HepG2 (cell line): ENCODE data around the gene ARHGEF3. TPM values are rescaled to one million over a fixed set of nuclear protein-coding genes. Genes with fewer than 3 reads are reported as not detected.

ENCODE experiments used
- AKNA ChIP-seq: sonication (generic); formaldehyde crosslinking; IDR thresholded peaks from 2 replicates; pipeline ENCODE4 v1.4.0; 2020; ENCODE audit warnings: missing genetic modification reagents, borderline replicate concordance
- CENPBD1 ChIP-seq: sonication (generic); formaldehyde crosslinking; IDR thresholded peaks from 2 replicates; pipeline ENCODE4 v1.8.0; 2022; ENCODE audit warnings: missing genetic modification reagents, low read depth, mild to moderate bottlenecking, borderline replicate concordance
- GMEB2 ChIP-seq: IDR thresholded peaks from 2 replicates; pipeline ENCODE4 v1.6.1; 2016; ENCODE audit warnings: missing biosample characterization, missing genetic modification reagents, low read depth
- IRX3 ChIP-seq: sonication (generic); formaldehyde crosslinking; IDR thresholded peaks from 2 replicates; pipeline ENCODE4 v1.8.1; 2023; ENCODE audit warnings: mild to moderate bottlenecking, low read depth, missing genetic modification reagents, borderline replicate concordance
- NR1H2 ChIP-seq: sonication (generic); formaldehyde crosslinking; IDR thresholded peaks from 2 replicates; pipeline ENCODE4 v1.8.1; 2022; ENCODE audit warnings: low read depth, missing genetic modification reagents, borderline replicate concordance
- ZNF101 ChIP-seq: sonication (generic); formaldehyde crosslinking; IDR thresholded peaks from 2 replicates; pipeline ENCODE4 v1.4.0; 2020; ENCODE audit warnings: mild to moderate bottlenecking, low read depth, missing genetic modification reagents, borderline replicate concordance
- polyA plus RNA-seq, 8 experiments: library from polyadenylated mRNA; depleted of rRNA in 3 of 8; stranded (reverse) in 7 of 8; unstranded in 1 of 8; fragments of >200 nt; fragmentation: Illumina TruSeq in 4 of 8; extraction: Trizol in 4 of 8; gene quantifications; 2 replicates each; pipeline versions ENCODE4 v1.2.1 to v1.2.3, GENCODE V29; 2011 to 2016; ENCODE audit warnings: low read depth in 4 of 8, missing spikeins in 1 of 8, mixed read lengths in 1 of 8; ENCODE audit not compliant: insufficient read depth in 1 of 8
- total RNA-seq, 5 experiments: library from RNA; depleted of rRNA; stranded (reverse); fragments of >200 nt; fragmentation: Illumina TruSeq; extraction: Trizol; gene quantifications; 2 replicates each; pipeline ENCODE4 v1.2.3, GENCODE V29; 2016; ENCODE audit warnings: low read depth in 1 of 5

ARHGEF3 gene
- total and polyA plus RNA-seq, 2 of the 13 experiments (the other 11 are each of a cell fraction or from before 2014, with no cell fraction given), result 14.8 to 23.1 TPM

- TF ChIP-seq AKNA (CRISPR knock-in tag), result no peak
- TF ChIP-seq IRX3 (CRISPR knock-in tag), result no peak
- TF ChIP-seq GMEB2 (CRISPR knock-in tag), result no peak
- no peak for TF ChIP-seq NR1H2 (CRISPR knock-in tag)
- no peak for TF ChIP-seq ZNF101 (CRISPR knock-in tag)
- TF ChIP-seq CENPBD1 (CRISPR knock-in tag), result no peak
Measured at GRCh38 chr3:56724676-56725075, 77.1 kb downstream of the ARHGEF3 start (continued).
